HEK293 (cell line): ENCODE results near the gene SMOC1.

Source experiments
- CTCF ChIA-PET: fragments of 350-600 bp; formaldehyde crosslinking; extraction: SDS; loops from one replicate; lab custom pipeline; 2021; ENCODE audit warnings: antibody characterized with exemption; lab: Yijun Ruan, JAX
- POLR2A ChIA-PET: fragments of 300-600 bp; formaldehyde crosslinking; extraction: SDS; loops from one replicate; lab custom pipeline; 2020; ENCODE audit warnings: antibody characterized with exemption, inconsistent platforms; lab: Yijun Ruan, JAX
- H3K27ac ChIP-seq: fragments of 200-500 bp; sonication (Bioruptor generic); 2 replicates; pipeline ENCODE4 v1.5.1; 2014; ENCODE audit warnings: low read depth, low read length, control low read depth, inconsistent platforms; ENCODE audit errors: extremely low read depth
- H3K36me3 ChIP-seq, 2 experiments: fragments of 200-500 bp in 1 of 2; sonication (Bioruptor generic) in 1 of 2; 1 replicate in 1 of 2; 2 replicates in 1 of 2; pipeline ENCODE4 v1.5.1; 2014 to 2017; ENCODE audit warnings: inconsistent platforms in 2 of 2, low read length in 2 of 2; ENCODE audit not compliant: control insufficient read depth in 2 of 2, insufficient read depth in 1 of 2
- H3K4me1 ChIP-seq: fragments of 200-500 bp; sonication (Bioruptor generic); 2 replicates; pipeline ENCODE4 v1.5.1; 2014; ENCODE audit warnings: mild to moderate bottlenecking, low read length, inconsistent platforms; ENCODE audit not compliant: control insufficient read depth, insufficient read depth
- H3K4me3 ChIP-seq: 2 replicates; pipeline ENCODE4 v1.5.1; 2011; ENCODE audit warnings: low read depth, mild to moderate bottlenecking, control low read depth, low read length, moderate library complexity
- H3K9me3 ChIP-seq: fragments of 200-500 bp; sonication (Bioruptor generic); 2 replicates; pipeline ENCODE4 v1.5.1; 2014; ENCODE audit warnings: low read depth, low read length, inconsistent platforms; ENCODE audit not compliant: control insufficient read depth, insufficient read depth
- GLIS1 ChIP-seq: fragments of 450-650 bp; formaldehyde crosslinking; IDR thresholded peaks from 2 replicates; pipeline ENCODE4 v1.5.1; 2016; ENCODE audit warnings: missing biosample characterization, missing genetic modification characterization
- KLF10 ChIP-seq: fragments of 450-650 bp; IDR thresholded peaks from 2 replicates; pipeline ENCODE4 v1.5.1; 2018; ENCODE audit warnings: missing biosample characterization, mild to moderate bottlenecking, missing genetic modification characterization
- KLF16 ChIP-seq: fragments of 450-650 bp; formaldehyde crosslinking; IDR thresholded peaks from 2 replicates; pipeline ENCODE4 v1.5.1; 2017; ENCODE audit warnings: missing biosample characterization, missing genetic modification characterization
- PRDM2 ChIP-seq: fragments of 450-650 bp; formaldehyde crosslinking; IDR thresholded peaks from 2 replicates; pipeline ENCODE4 v1.5.1; 2016; ENCODE audit warnings: missing biosample characterization, missing genetic modification characterization, borderline replicate concordance
- SCRT2 ChIP-seq: fragments of 450-650 bp; formaldehyde crosslinking; IDR thresholded peaks from 2 replicates; pipeline ENCODE4 v1.5.1; 2016; ENCODE audit warnings: missing biosample characterization, missing genetic modification characterization
- SP2 ChIP-seq: fragments of 450-650 bp; formaldehyde crosslinking; IDR thresholded peaks from 2 replicates; pipeline ENCODE4 v1.5.1; 2016; ENCODE audit warnings: missing biosample characterization, missing genetic modification characterization
- YY1 ChIP-seq: fragments of 450-650 bp; formaldehyde crosslinking; IDR thresholded peaks from 2 replicates; pipeline ENCODE4 v1.5.1; 2018; ENCODE audit warnings: missing biosample characterization, missing genetic modification characterization
- ZBTB10 ChIP-seq: fragments of 450-650 bp; formaldehyde crosslinking; IDR thresholded peaks from 2 replicates; pipeline ENCODE4 v1.5.1; 2016; ENCODE audit warnings: missing biosample characterization, missing genetic modification characterization
- ZNF157 ChIP-seq: fragments of 450-650 bp; formaldehyde crosslinking; IDR thresholded peaks from 2 replicates; pipeline ENCODE4 v1.5.1; 2016; ENCODE audit warnings: missing biosample characterization, missing genetic modification characterization
- ZNF18 ChIP-seq: fragments of 450-650 bp; formaldehyde crosslinking; IDR thresholded peaks from 2 replicates; pipeline ENCODE4 v1.5.1; 2016; ENCODE audit warnings: missing biosample characterization, missing genetic modification characterization
- ZNF580 ChIP-seq: fragments of 450-650 bp; formaldehyde crosslinking; IDR thresholded peaks from 2 replicates; pipeline ENCODE4 v1.5.1; 2016; ENCODE audit warnings: missing biosample characterization, missing genetic modification characterization
- ZNF624 ChIP-seq: fragments of 450-650 bp; formaldehyde crosslinking; IDR thresholded peaks from 2 replicates; pipeline ENCODE4 v1.5.1; 2017; ENCODE audit warnings: missing biosample characterization, missing genetic modification characterization
- ZNF747 ChIP-seq: fragments of 450-650 bp; formaldehyde crosslinking; IDR thresholded peaks from 2 replicates; pipeline ENCODE4 v1.5.1; 2016; ENCODE audit warnings: missing biosample characterization, missing genetic modification characterization
- ZNF785 ChIP-seq: fragments of 450-650 bp; formaldehyde crosslinking; IDR thresholded peaks from 2 replicates; pipeline ENCODE4 v1.5.1; 2016; ENCODE audit warnings: missing biosample characterization, missing genetic modification characterization

The SMOC1 gene

DNA sequence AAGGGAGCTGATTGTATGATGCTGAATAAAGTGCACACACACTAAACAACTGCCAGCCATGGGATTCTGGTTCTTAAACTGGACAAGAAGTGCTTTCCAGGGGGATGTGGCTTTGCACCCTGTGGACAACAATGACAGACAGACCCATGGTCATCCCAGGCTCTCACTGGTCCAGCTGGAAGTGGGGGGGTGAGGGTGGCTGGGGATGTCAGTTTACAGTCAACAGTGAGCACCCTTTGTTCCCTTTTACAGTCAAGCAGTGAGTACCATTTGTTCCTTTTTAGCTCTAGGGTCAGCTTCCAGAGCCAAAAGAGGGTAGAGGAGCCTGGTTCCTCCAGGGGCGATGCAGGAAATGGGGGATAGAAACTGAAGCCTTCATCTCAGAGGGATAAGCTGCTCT is 100.7 kb downstream of the SMOC1 start:
- Histone ChIP-seq H3K9me3 (no peaks in the 10 kb centered on the region), H3K4me1 (no peaks in the 10 kb centered on the region), H3K27ac (no peak overlapping the region)
- CTCF ChIA-PET = interaction anchor here (0.6 kb wide), 1 partner anchor 34 kb away, joined by 3 read pairs; no protein-coding TSS in a partner anchor
- no peak for TF ChIP-seq ZNF580 (tag by site-specific recombination)
- TF ChIP-seq ZNF747 = no peak
- TF ChIP-seq KLF16 = no peak
- no peak for TF ChIP-seq YY1 (tag by site-specific recombination)
- TF ChIP-seq SP2 (tag by site-specific recombination) = no peak
- TF ChIP-seq KLF10 (tag by site-specific recombination) = no peak
- TF ChIP-seq PRDM2 (tag by site-specific recombination) = no peak
- no peak for TF ChIP-seq ZNF18 (tag by site-specific recombination)
- TF ChIP-seq ZNF624 (tag by site-specific recombination) = no peak
- no peak for TF ChIP-seq ZBTB10 (tag by site-specific recombination)
- no peak for TF ChIP-seq ZNF785
- TF ChIP-seq, all 188 proteins: peak for 0
- POLR2A ChIA-PET = no interaction called here
- H3K4me3 ChIP-seq = no peak overlapping the region
- peaks cover 0 to 62% of the 10 kb centered on the region in 2 experiments for H3K36me3 ChIP-seq

GRCh38 chr14:69980457-69981425 is 101.5 kb downstream of the SMOC1 start:
- H3K27ac ChIP-seq = no peak overlapping the region
- H3K9me3 ChIP-seq = no peaks in the 10 kb centered on the region
- ChIA-PET CTCF (interaction anchor here (0.6 kb wide), 1 partner anchor 33 kb away, joined by 3 read pairs; no protein-coding TSS in a partner anchor), POLR2A (no interaction called here)
- peaks cover 0 to 57% of the 10 kb centered on the region in 2 experiments for H3K36me3 ChIP-seq
- TF ChIP-seq SCRT2 (tag by site-specific recombination) (0 out of 2 replicates have a peak, but pooled peaks have one; percentile 11), GLIS1 (tag by site-specific recombination) (peak; percentile 62), ZNF157 (tag by site-specific recombination) (no peak)
- H3K4me1 ChIP-seq = no peaks in the 10 kb centered on the region
- no peak overlapping the region for H3K4me3 ChIP-seq
